H1 (cell line): ENCODE data around the gene UNC5B. TPM values are rescaled to one million over a fixed set of nuclear protein-coding genes. Genes with fewer than 3 reads are reported as not detected.

Source experiments
- CTCF ChIA-PET: fragments of 300-600 bp; sonication (Branson Sonifier 250); formaldehyde crosslinking; loops from one replicate; lab custom pipeline; 2021; ENCODE audit not compliant: partially characterized antibody; lab: Charles Lee
- POLR2A ChIA-PET: fragments of 300-600 bp; sonication (Branson Sonifier 250); formaldehyde crosslinking; loops from one replicate; lab custom pipeline; 2021; ENCODE audit warnings: inconsistent platforms; ENCODE audit not compliant: partially characterized antibody; lab: Charles Lee
- DNase-seq, 2 experiments: peaks; one replicate each; pipeline versions ENCODE4 v3.0.0 to v3.0.0-alpha.2; 2010 to 2022; ENCODE audit warnings: low spot score in 2 of 2, low read depth in 1 of 2, mixed read lengths in 1 of 2
- FAIRE-seq: peaks from 2 replicates; lab custom pipeline; 2011; peaks lifted over from hg19 to GRCh38; lab: Jason Lieb, UNC
- H2AFZ ChIP-seq: 2 replicates; pipeline ENCODE4 v1.8.1; 2012; ENCODE audit warnings: low read length, inconsistent platforms
- H2AK5ac ChIP-seq: 2 replicates; pipeline ENCODE4 v1.6.1; 2013; ENCODE audit warnings: low read depth, low read length
- H2BK120ac ChIP-seq: replicated peaks from 2 replicates; pipeline ENCODE3; 2013; ENCODE audit warnings: low read depth, low read length, inconsistent platforms
- H2BK12ac ChIP-seq: 2 replicates; pipeline ENCODE4 v1.6.1; 2013; ENCODE audit warnings: low read depth, low read length
- H2BK15ac ChIP-seq: 2 replicates; pipeline ENCODE4 v1.6.1; 2013; ENCODE audit warnings: low read length
- H2BK20ac ChIP-seq: 2 replicates; pipeline ENCODE4 v1.6.1; 2013; ENCODE audit warnings: low read length
- H2BK5ac ChIP-seq: 2 replicates; pipeline ENCODE4 v1.6.1; 2013; ENCODE audit warnings: low read depth, low read length
- H3K14ac ChIP-seq: 2 replicates; pipeline ENCODE4 v1.6.1; 2013; ENCODE audit warnings: inconsistent platforms; ENCODE audit not compliant: insufficient read length
- H3K18ac ChIP-seq: 2 replicates; pipeline ENCODE4 v1.6.1; 2013; ENCODE audit warnings: low read length; ENCODE audit errors: extremely low read depth
- H3K23ac ChIP-seq: 2 replicates; pipeline ENCODE4 v1.6.1; 2013; ENCODE audit warnings: inconsistent platforms; ENCODE audit not compliant: insufficient read length
- H3K23me2 ChIP-seq: 2 replicates; pipeline ENCODE4 v1.6.1; 2013; ENCODE audit warnings: low read depth, low read length
- H3K27ac ChIP-seq: 2 replicates; pipeline ENCODE4 v1.6.1; 2011; ENCODE audit warnings: low read depth, low read length, inconsistent platforms
- H3K27me3 ChIP-seq, 4 experiments: replicated peaks in 1 of 4; 1 replicate in 1 of 4; 2 replicates in 3 of 4; pipeline versions ENCODE4 v1.6.1 to v1.8.1; 2011 to 2013; ENCODE audit warnings: low read length in 3 of 4, mild to moderate bottlenecking in 3 of 4, inconsistent platforms in 2 of 4, mixed read lengths in 2 of 4, moderate library complexity in 1 of 4; ENCODE audit not compliant: control insufficient read depth in 3 of 4, insufficient read depth in 3 of 4; ENCODE audit errors: extremely low read depth in 1 of 4
- H3K36me3 ChIP-seq, 4 experiments: 2 replicates each; pipeline versions ENCODE4 v1.6.1 to v1.8.1; 2011 to 2013; ENCODE audit warnings: mild to moderate bottlenecking in 4 of 4, low read length in 3 of 4, moderate library complexity in 2 of 4, control low read depth in 1 of 4, inconsistent platforms in 1 of 4; ENCODE audit not compliant: insufficient read depth in 4 of 4, control insufficient read depth in 2 of 4
- H3K4ac ChIP-seq: replicated peaks from 2 replicates; pipeline ENCODE3; 2013; ENCODE audit warnings: low read length, low read depth, mixed read lengths, inconsistent platforms; ENCODE audit not compliant: insufficient read length
- H3K4me1 ChIP-seq, 4 experiments: replicated peaks in 1 of 4; 1 replicate in 1 of 4; 2 replicates in 3 of 4; pipeline versions ENCODE4 v1.6.1 to v1.8.1; 2011 to 2013; ENCODE audit warnings: low read length in 3 of 4, inconsistent platforms in 2 of 4, mixed read lengths in 1 of 4; ENCODE audit not compliant: insufficient read depth in 4 of 4, control insufficient read depth in 3 of 4
- H3K4me2 ChIP-seq, 2 experiments: 2 replicates each; pipeline versions ENCODE4 v1.6.1 to v1.8.1; 2011 to 2013; ENCODE audit warnings: low read depth in 2 of 2, low read length in 2 of 2, control low read depth in 1 of 2, inconsistent platforms in 1 of 2, mild to moderate bottlenecking in 1 of 2; ENCODE audit not compliant: insufficient read depth in 1 of 2
- H3K4me3 ChIP-seq, 4 experiments: fragments of 200-600, 300-600 bp in 1 of 4; sonication (generic), shearing (Covaris generic), sonication (Bioruptor Twin) in 1 of 4; 2 replicates each; pipeline versions ENCODE4 v1.5.1 to v1.8.1; 2011 to 2016; ENCODE audit warnings: low read length in 4 of 4, low read depth in 3 of 4, control low read depth in 2 of 4, inconsistent platforms in 2 of 4, mild to moderate bottlenecking in 2 of 4, mixed read lengths in 1 of 4, moderate library complexity in 1 of 4; ENCODE audit not compliant: insufficient read depth in 2 of 4; ENCODE audit errors: extremely low read depth in 1 of 4
- H3K56ac ChIP-seq: replicated peaks from 2 replicates; pipeline ENCODE3; 2013; ENCODE audit warnings: low read depth, mild to moderate bottlenecking, mixed read lengths, low read length, inconsistent platforms; ENCODE audit not compliant: insufficient read length
- H3K79me1 ChIP-seq: 2 replicates; pipeline ENCODE4 v1.6.1; 2013; ENCODE audit warnings: low read depth, low read length, control low read depth
- H3K79me2 ChIP-seq, 2 experiments: 2 replicates each; pipeline versions ENCODE4 v1.6.1 to v1.8.1; 2012 to 2013; ENCODE audit warnings: low read length in 2 of 2, mild to moderate bottlenecking in 2 of 2, inconsistent platforms in 1 of 2; ENCODE audit not compliant: insufficient read depth in 2 of 2, control insufficient read depth in 1 of 2
- H3K9ac ChIP-seq, 4 experiments: replicated peaks in 1 of 4; 1 replicate in 1 of 4; 2 replicates in 3 of 4; pipeline versions ENCODE4 v1.6.1 to v1.8.1; 2011 to 2013; ENCODE audit warnings: low read depth in 3 of 4, low read length in 3 of 4, control low read depth in 2 of 4, mild to moderate bottlenecking in 2 of 4, moderate library complexity in 2 of 4, inconsistent platforms in 1 of 4; ENCODE audit errors: extremely low read depth in 1 of 4
- H3K9me3 ChIP-seq, 2 experiments: 2 replicates each; pipeline versions ENCODE4 v1.6.1 to v1.8.1; 2012 to 2013; ENCODE audit warnings: mild to moderate bottlenecking in 2 of 2, moderate library complexity in 2 of 2, control low read depth in 1 of 2, inconsistent platforms in 1 of 2, low read depth in 1 of 2, low read length in 1 of 2, mixed read lengths in 1 of 2; ENCODE audit not compliant: insufficient read depth in 2 of 2
- H4K20me1 ChIP-seq, 2 experiments: replicated peaks in 1 of 2; 2 replicates each; pipeline versions ENCODE3 to v1.8.1; 2011 to 2013; ENCODE audit warnings: inconsistent platforms in 2 of 2, low read length in 2 of 2, mild to moderate bottlenecking in 1 of 2; ENCODE audit not compliant: insufficient read depth in 2 of 2, control insufficient read depth in 1 of 2
- H4K5ac ChIP-seq: 2 replicates; pipeline ENCODE4 v1.6.1; 2013; ENCODE audit warnings: low read length, low read depth, mixed read lengths, inconsistent platforms; ENCODE audit not compliant: insufficient read length
- H4K8ac ChIP-seq: 2 replicates; pipeline ENCODE4 v1.8.0; 2013; ENCODE audit warnings: mild to moderate bottlenecking, moderate library complexity, low read length, inconsistent platforms; ENCODE audit not compliant: insufficient read depth; ENCODE audit errors: extremely low read depth
- H4K91ac ChIP-seq: replicated peaks from 2 replicates; pipeline ENCODE3; 2013; ENCODE audit warnings: low read length, mixed read lengths, inconsistent platforms; ENCODE audit not compliant: insufficient read length
- ASH2L ChIP-seq: fragments of 200-600, 300-600 bp; sonication (generic); IDR thresholded peaks from one replicate; pipeline ENCODE4 v1.7.1; 2017; ENCODE audit warnings: low read length
- CHD1 ChIP-seq: IDR thresholded peaks from 2 replicates; pipeline ENCODE4 v1.6.1; 2012; ENCODE audit warnings: low read depth, low read length, improper control_type of control experiment
- FOSL1 ChIP-seq: IDR thresholded peaks from 2 replicates; pipeline ENCODE4 v1.6.1; 2011; ENCODE audit warnings: mild to moderate bottlenecking, low read depth, low read length, moderate library complexity; ENCODE audit not compliant: insufficient read depth
- GABPA ChIP-seq: IDR thresholded peaks from 2 replicates; pipeline ENCODE4 v1.6.1; 2011; ENCODE audit warnings: mild to moderate bottlenecking, low read length, moderate library complexity, borderline replicate concordance; ENCODE audit not compliant: insufficient read depth
- MAFK ChIP-seq: IDR thresholded peaks from 2 replicates; pipeline ENCODE4 v1.6.1; 2012; ENCODE audit warnings: low read depth, mild to moderate bottlenecking, improper control_type of control experiment, low read length
- NANOG ChIP-seq: IDR thresholded peaks from 2 replicates; pipeline ENCODE4 v1.6.1; 2011; ENCODE audit warnings: low read length, low read depth, mild to moderate bottlenecking, inconsistent platforms; ENCODE audit not compliant: insufficient read depth, poor library complexity, severe bottlenecking
- RFX5 ChIP-seq: IDR thresholded peaks from 2 replicates; pipeline ENCODE4 v1.6.1; 2011; ENCODE audit warnings: low read depth, low read length, improper control_type of control experiment, borderline replicate concordance
- RNF2 ChIP-seq: fragments of 200-900, 300-1000 bp; sonication (generic); IDR thresholded peaks from 2 replicates; pipeline ENCODE4 v1.7.1; 2016; ENCODE audit warnings: borderline replicate concordance, low read depth, mild to moderate bottlenecking, antibody characterized with exemption, low read length; ENCODE audit not compliant: poor library complexity, severe bottlenecking; ENCODE audit errors: missing control alignments
- RXRA ChIP-seq: IDR thresholded peaks from 2 replicates; pipeline ENCODE4 v1.6.1; 2011; ENCODE audit warnings: low read depth, mild to moderate bottlenecking, low read length, moderate library complexity; ENCODE audit not compliant: insufficient read depth
- SP4 ChIP-seq: IDR thresholded peaks from 2 replicates; pipeline ENCODE4 v1.6.1; 2012; ENCODE audit warnings: low read length, inconsistent platforms
- SUZ12 ChIP-seq: fragments of 200-600 bp; sonication (generic); IDR thresholded peaks from 2 replicates; pipeline ENCODE4 v1.6.1; 2012; ENCODE audit warnings: mild to moderate bottlenecking, inconsistent platforms, low read length, moderate library complexity, mixed read lengths
- WGBS, 2 experiments: shearing (Covaris generic) in 1 of 2; methylation state at CpG; one replicate each; pipeline versions ENCODE4 v1.1.6 to v1.1.7; 2013 to 2015; ENCODE audit warnings: low lambda C conversion rate in 2 of 2, mixed read lengths in 2 of 2, inconsistent platforms in 1 of 2, low coverage in 1 of 2, missing lambda C conversion rate in 1 of 2; ENCODE audit not compliant: insufficient replicate concordance in 2 of 2, insufficient coverage in 1 of 2, insufficient read length in 1 of 2; ENCODE audit errors: extremely low coverage in 1 of 2, missing lambda C conversion rate in 1 of 2; 5-methylcytosine and 5-hydroxymethylcytosine counted together
- polyA plus RNA-seq, 7 experiments: library from polyadenylated mRNA; depleted of rRNA in 3 of 7; stranded (reverse) in 5 of 7; unstranded in 2 of 7; fragments of >200 nt in 5 of 7; fragments of 200-250 nt in 2 of 7; gene quantifications; 1 replicate in 5 of 7; 2 replicates in 1 of 7; 4 replicates in 1 of 7; pipeline versions ENCODE4 v1.2.1 to v1.2.3, GENCODE V29; 2011 to 2013; ENCODE audit warnings: missing spikeins in 2 of 7, mixed read lengths in 2 of 7
- total RNA-seq: library from RNA; stranded (reverse); fragmentation: NEBNext Ultra II Directional; extraction: Animal tissue kit (Norgen Biotek cat#: 25700); gene quantifications from 2 replicates; pipeline ENCODE4 v1.2.1, GENCODE V29; 2021

The UNC5B gene
- total and polyA plus RNA-seq, 2 of the 8 experiments (the other 6 are each of a cell fraction or from before 2014, with no cell fraction given), result 27.9 to 31.8 TPM

DNA sequence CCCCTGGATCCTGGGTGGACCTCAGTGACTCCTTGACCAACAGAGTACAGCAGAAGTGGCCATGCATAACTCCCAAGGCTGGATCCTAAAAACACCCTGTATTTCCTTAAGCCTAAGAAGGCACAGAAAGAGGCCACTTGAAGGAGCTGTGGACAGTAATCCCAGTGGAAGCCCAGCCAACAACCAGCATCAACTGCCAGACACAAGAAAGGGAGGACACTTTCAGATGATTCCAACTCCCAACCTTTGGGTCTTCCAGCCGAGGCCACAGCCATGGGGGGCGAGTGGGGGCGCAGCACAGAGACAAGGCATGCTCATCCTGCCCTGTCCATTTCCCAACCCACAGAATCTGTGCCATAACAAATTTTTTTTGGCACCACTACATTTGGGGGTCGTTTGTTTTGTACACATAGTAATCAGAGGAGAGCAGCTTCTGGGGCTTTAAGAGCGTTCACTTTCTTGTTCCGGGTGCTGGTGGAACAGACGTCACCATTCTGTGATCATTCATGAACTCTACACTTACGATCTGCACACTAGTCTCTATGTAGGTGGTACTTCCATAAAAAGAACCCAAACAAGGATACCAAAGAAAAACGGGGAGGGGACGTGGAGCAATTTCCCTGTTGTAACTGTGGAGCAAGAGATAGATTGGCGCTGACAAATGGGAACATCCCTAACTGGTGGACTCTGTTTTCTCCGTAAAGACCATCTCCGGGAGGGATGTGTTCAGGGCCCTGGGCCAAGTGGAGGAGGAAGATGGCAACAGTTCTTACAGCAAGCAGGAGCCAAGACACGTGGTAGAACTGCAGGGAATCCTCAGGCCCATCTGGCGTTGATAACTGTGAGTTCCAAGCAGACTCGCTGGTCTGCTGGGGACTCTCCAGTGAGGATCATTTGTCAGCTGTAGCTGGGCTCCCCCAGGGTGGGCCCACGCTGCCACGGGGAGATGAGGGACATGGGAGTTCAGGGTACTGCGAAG, 100.7 kb downstream of the UNC5B start:
- no peaks in the 10 kb centered on the region; a peak in 1 of 4 replicates for H3K79me2 ChIP-seq
- no peak overlapping the region for H4K91ac ChIP-seq
- H3K4ac ChIP-seq, result no peak overlapping the region
- H3K27ac ChIP-seq, result no peak overlapping the region
- no peak overlapping the region for H2BK120ac ChIP-seq
- H3K9ac ChIP-seq, result no peak overlapping the region
- 83% methylated on average over 19 of the region's 19 CpGs; no CpG with 5 or more reads in 1 of the 2 experiments for WGBS, 2 experiments
- 0 out of 2 replicates have a peak overlapping the region, but pooled peaks have one; percentile 32 for H2BK20ac ChIP-seq
- no peak overlapping the region; the same call in 1 of the 2 replicates for H2AK5ac ChIP-seq
- H3K18ac ChIP-seq, result no peak overlapping the region
- H3K9me3 ChIP-seq, result no peaks in the 10 kb centered on the region
- CTCF ChIA-PET, result interaction anchor here (0.6 to 22.4 kb wide), 45 partner anchors 10 to 586 kb away, joined by 3 to 401 read pairs (median 5); no protein-coding TSS in a partner anchor
- H3K4me3 ChIP-seq, result no peak overlapping the region
- no peak for FAIRE-seq
- H4K20me1 ChIP-seq, result no peaks in the 10 kb centered on the region
- no peaks in the 10 kb centered on the region for H3K36me3 ChIP-seq
- no peak overlapping the region for H2BK5ac ChIP-seq
- peaks cover 0 to 12% (median 3%) of the 10 kb centered on the region in 4 experiments; a peak in 4 of 7 replicates for H3K27me3 ChIP-seq
- POLR2A ChIA-PET, result no interaction called here
- H3K56ac ChIP-seq, result no peak overlapping the region
- H2AFZ ChIP-seq, result no peak overlapping the region
- no peak overlapping the region for H4K5ac ChIP-seq
- no peak overlapping the region for H3K23ac ChIP-seq
- no peak overlapping the region; the same call in 1 of the 2 replicates for H4K8ac ChIP-seq
- H3K14ac ChIP-seq, result no peak overlapping the region
- H2BK15ac ChIP-seq, result no peak overlapping the region
- H3K23me2 ChIP-seq, result no peaks in the 10 kb centered on the region
- H2BK12ac ChIP-seq, result peak overlapping the region; percentile 55; the same call in 1 of the 2 replicates
- DNase-seq, result no peak
- H3K79me1 ChIP-seq, result no peaks in the 10 kb centered on the region
- no peak overlapping the region for H3K4me2 ChIP-seq
- peaks cover 2 to 5% (median 3%) of the 10 kb centered on the region in 4 experiments; a peak in 4 of 7 replicates for H3K4me1 ChIP-seq
- no peak for TF ChIP-seq SP4
- TF ChIP-seq GABPA, result no peak
- TF ChIP-seq RXRA, result no peak
- no peak for TF ChIP-seq RFX5
- TF ChIP-seq FOSL1, result no peak
- no peak for TF ChIP-seq SUZ12
- TF ChIP-seq NANOG, result no peak
- TF ChIP-seq ASH2L, result no peak
- no peak for TF ChIP-seq CHD1
- TF ChIP-seq MAFK, result no peak
- no peak for TF ChIP-seq RNF2
